Sigmoid colon (tissue), 7 donors: ENCODE measurements around the gene MORF4L1. TPM values are rescaled to one million over a fixed set of nuclear protein-coding genes. Genes with fewer than 3 reads are reported as not detected.
A peak's percentile ranks its signal among the peaks of the same experiment; 100 is the strongest.

Source experiments
- DNase-seq: peaks from one replicate; pipeline ENCODE4 v3.0.0-alpha.2; 2019
- H3K27ac ChIP-seq, 4 donors: fragments of 200-600 bp; sonication (generic); one replicate each; pipeline ENCODE4 v1.5.1; 2016 to 2019; ENCODE audit warnings: mild to moderate bottlenecking in 1 of 4
- H3K27me3 ChIP-seq, 3 donors: fragments of 200-600 bp; sonication (generic); one replicate each; pipeline ENCODE4 v1.5.1; 2019; ENCODE audit warnings: mild to moderate bottlenecking in 1 of 3
- H3K36me3 ChIP-seq, 4 donors: fragments of 200-600 bp; sonication (generic); one replicate each; pipeline ENCODE4 v1.5.1; 2016 to 2019
- H3K4me1 ChIP-seq, 4 donors: fragments of 200-600 bp; sonication (generic); one replicate each; pipeline ENCODE4 v1.5.1; 2017 to 2019
- H3K4me3 ChIP-seq, 4 donors: fragments of 200-600 bp; sonication (generic); one replicate each; pipeline ENCODE4 v1.5.1; 2017 to 2019; ENCODE audit warnings: mild to moderate bottlenecking in 2 of 4, moderate library complexity in 1 of 4
- H3K9me3 ChIP-seq, 4 donors: fragments of 200-600 bp in 3 of 4; sonication (generic) in 3 of 4; one replicate each; pipeline versions ENCODE4 v1.5.1 to v1.6.1; 2013 to 2019
- CTCF ChIP-seq, 4 experiments: fragments of 450-650 bp in 3 of 4; fragments of 200-600 bp in 1 of 4; IDR thresholded peaks; one replicate each; pipeline ENCODE4 v1.5.1; 2016 to 2019; ENCODE audit warnings: antibody characterized with exemption in 4 of 4, mild to moderate bottlenecking in 3 of 4, moderate library complexity in 2 of 4
- EP300 ChIP-seq, 4 donors: sonication (generic); formaldehyde crosslinking; IDR thresholded peaks; one replicate each; pipeline ENCODE4 v1.6.1; 2017; ENCODE audit warnings: antibody characterized with exemption in 4 of 4
- POLR2A ChIP-seq, 2 donors: fragments of 450-650 bp; IDR thresholded peaks; one replicate each; pipeline ENCODE4 v1.6.1; 2016; ENCODE audit warnings: antibody characterized with exemption in 2 of 2, mild to moderate bottlenecking in 2 of 2, moderate library complexity in 2 of 2
- POLR2AphosphoS5 ChIP-seq, 4 donors: sonication (generic); formaldehyde crosslinking; IDR thresholded peaks; one replicate each; pipeline ENCODE4 v1.6.1; 2017; ENCODE audit warnings: antibody characterized with exemption in 4 of 4
- WGBS, 2 donors: extraction: QIAGEN DNeasy Blood & Tissue Kit; methylation state at CpG; one replicate each; pipeline ENCODE4 v1.1.7; 2013; 5-methylcytosine and 5-hydroxymethylcytosine counted together
- intact Hi-C: fragments of 100-400 bp; cut with DNase I; formaldehyde crosslinking; loops from one replicate; pipeline ENCODE4 v1.15.1; 2023
- polyA plus RNA-seq, 3 donors: library from polyadenylated mRNA; stranded (reverse); fragments of 200-250 nt; gene quantifications; one replicate each; pipeline ENCODE4 v1.2.3, GENCODE V29; 2013
- total RNA-seq, 4 donors: library from RNA; depleted of rRNA; stranded (reverse); fragments of >200 nt; gene quantifications; one replicate each; pipeline ENCODE4 v1.1.0, GENCODE V29; 2016
- donor health status: healthy with polysubstance abuse.
- donor health status: Bipolar disorder and iron deficiency.
- donor health status: healthy.

MORF4L1 gene
- total and polyA plus RNA-seq, 7 donors: 245 to 500 (median 318) TPM

GRCh38 chr15:78909791-78910228 is 37.1 kb downstream of the MORF4L1 start:
- TF ChIP-seq POLR2AphosphoS5 (IDR thresholded peaks at IDR 0.05): no peak
- peak; percentile 37 to 74 (median 53) for TF ChIP-seq CTCF (IDR thresholded peaks at IDR 0.05)
- TF ChIP-seq POLR2A (IDR thresholded peaks at IDR 0.05): no peak
- no peak for TF ChIP-seq EP300 (IDR thresholded peaks at IDR 0.05)
- intact Hi-C loops: loop anchor here (5.0 kb wide), 3 partner anchors 32 to 272 kb away; no protein-coding TSS in a partner anchor
- DNase-seq: no peak
- Histone ChIP-seq H3K4me3 (no peak overlapping the region), H3K27ac (peak overlapping the region in 2 of 4 donors; percentile 34 to 36), H3K36me3 (peaks cover 0 to 84% (median 19%) of the 10 kb centered on the region in 4 donors), H3K27me3 (no peaks in the 10 kb centered on the region), H3K9me3 (no peaks in the 10 kb centered on the region), H3K4me1 (peaks cover 0 to 60% (median 39%) of the 10 kb centered on the region in 4 donors)
- WGBS, 2 donors: 57 to 68% methylated on average over 5 of the region's 5 CpGs

GRCh38 chr15:78910271-78910670 is 37.6 kb downstream of the MORF4L1 start:
- TF ChIP-seq POLR2AphosphoS5 (IDR thresholded peaks at IDR 0.05): no peak
- TF ChIP-seq EP300 (IDR thresholded peaks at IDR 0.05): no peak
- no peak for TF ChIP-seq POLR2A (IDR thresholded peaks at IDR 0.05)
- TF ChIP-seq CTCF (IDR thresholded peaks at IDR 0.05): no peak
- peak overlapping the region in 2 of 4 donors; percentile 34 to 36 for H3K27ac ChIP-seq
- no peaks in the 10 kb centered on the region for H3K9me3 ChIP-seq
- DNase-seq: no peak
- 87 to 88% methylated on average over 7 of the region's 7 CpGs for WGBS, 2 donors
- no peak overlapping the region for H3K4me3 ChIP-seq
- H3K4me1 ChIP-seq: peaks cover 0 to 65% (median 44%) of the 10 kb centered on the region in 4 donors
- H3K36me3 ChIP-seq: peaks cover 0 to 79% (median 18%) of the 10 kb centered on the region in 4 donors
- H3K27me3 ChIP-seq: no peaks in the 10 kb centered on the region
- intact Hi-C loops: loop anchor here (5.0 kb wide), 2 partner anchors 67 to 272 kb away; no protein-coding TSS in a partner anchor

GRCh38 chr15:78912316-78912715 is 39.6 kb downstream of the MORF4L1 start:
- 72 to 84% methylated on average over 2 of the region's 2 CpGs for whole genome bisulfite sequencing, 2 donors
- H3K4me1 ChIP-seq: peaks cover 0 to 67% (median 51%) of the 10 kb centered on the region in 4 donors
- no peaks in the 10 kb centered on the region for H3K9me3 ChIP-seq
- peak overlapping the region in 2 of 4 donors; percentile 83 to 87 for H3K27ac ChIP-seq
- no peak overlapping the region for H3K4me3 ChIP-seq
- no peak for DNase-seq
- peaks cover 0 to 60% (median 13%) of the 10 kb centered on the region in 4 donors for H3K36me3 ChIP-seq
- TF ChIP-seq POLR2AphosphoS5 (IDR thresholded peaks at IDR 0.05) (no peak), EP300 (IDR thresholded peaks at IDR 0.05) (no peak), POLR2A (IDR thresholded peaks at IDR 0.05) (no peak), CTCF (IDR thresholded peaks at IDR 0.05) (no peak)
- intact Hi-C loops: loop anchor here (5.0 kb wide), 2 partner anchors 65 to 270 kb away; no protein-coding TSS in a partner anchor
- no peaks in the 10 kb centered on the region for H3K27me3 ChIP-seq

GRCh38 chr15:78913012-78913411 is 40.3 kb downstream of the MORF4L1 start:
- H3K36me3 ChIP-seq: peaks cover 0 to 54% (median 10%) of the 10 kb centered on the region in 4 donors
- TF ChIP-seq EP300 (IDR thresholded peaks at IDR 0.05): no peak
- TF ChIP-seq CTCF (IDR thresholded peaks at IDR 0.05): no peak
- TF ChIP-seq POLR2A (IDR thresholded peaks at IDR 0.05): no peak
- no peak for TF ChIP-seq POLR2AphosphoS5 (IDR thresholded peaks at IDR 0.05)
- no peak for DNase-seq
- no peaks in the 10 kb centered on the region for H3K9me3 ChIP-seq
- no peak overlapping the region for H3K4me3 ChIP-seq
- no peaks in the 10 kb centered on the region for H3K27me3 ChIP-seq
- peak overlapping the region in 3 of 4 donors; percentile 74 to 87 (median 83) for H3K27ac ChIP-seq
- H3K4me1 ChIP-seq: peaks cover 0 to 74% (median 57%) of the 10 kb centered on the region in 4 donors
- intact Hi-C loops: loop anchor here (5.0 kb wide), 2 partner anchors 64 to 269 kb away; no protein-coding TSS in a partner anchor
- 91 to 92% methylated on average over 3 of the region's 3 CpGs for WGBS, 2 donors
